ENCODE results near the gene GPR152.

Gene GPR152

GRCh38 chr11:67441731-67442351, 10.7 kb downstream of the GPR152 start:
- no peak for DNase-seq (ENCODE audit: extremely low read depth in 1 of 2, low read depth in 1 of 2)

DNA sequence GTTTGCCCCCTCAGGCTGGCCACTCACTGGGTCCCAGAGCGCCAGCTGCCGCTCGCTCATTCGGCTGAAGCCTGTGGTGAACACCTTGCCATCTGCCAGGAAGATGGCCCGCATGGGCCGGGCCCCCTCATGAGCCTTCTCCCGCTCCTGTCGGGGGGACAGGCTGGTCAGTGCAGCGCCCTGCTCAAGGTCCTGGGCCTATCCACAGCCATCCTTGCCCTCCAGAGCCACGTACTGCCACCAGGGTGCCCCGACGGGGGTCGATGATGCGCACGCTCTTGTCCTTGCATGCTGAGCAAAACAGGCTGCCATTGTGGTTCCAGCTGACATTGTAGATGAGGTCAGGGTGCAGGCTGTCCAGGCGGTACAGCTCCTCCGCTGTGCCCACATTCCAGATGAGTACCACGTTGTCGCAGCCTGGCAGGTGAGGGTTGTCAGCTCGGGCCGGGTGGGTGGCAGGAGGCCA, 11.4 kb downstream of the GPR152 start:
- DNase-seq (ENCODE audit: extremely low read depth in 1 of 2, low read depth in 1 of 2): no peak

GRCh38 chr11:67440229-67441097, 12.1 kb downstream of the GPR152 start:
- DNase-seq (ENCODE audit: extremely low read depth in 1 of 2, low read depth in 1 of 2): no peak

GRCh38 chr11:67439321-67440228, 13.0 kb downstream of the GPR152 start:
- DNase-seq (ENCODE audit: extremely low read depth in 1 of 2, low read depth in 1 of 2): no peak

DNA sequence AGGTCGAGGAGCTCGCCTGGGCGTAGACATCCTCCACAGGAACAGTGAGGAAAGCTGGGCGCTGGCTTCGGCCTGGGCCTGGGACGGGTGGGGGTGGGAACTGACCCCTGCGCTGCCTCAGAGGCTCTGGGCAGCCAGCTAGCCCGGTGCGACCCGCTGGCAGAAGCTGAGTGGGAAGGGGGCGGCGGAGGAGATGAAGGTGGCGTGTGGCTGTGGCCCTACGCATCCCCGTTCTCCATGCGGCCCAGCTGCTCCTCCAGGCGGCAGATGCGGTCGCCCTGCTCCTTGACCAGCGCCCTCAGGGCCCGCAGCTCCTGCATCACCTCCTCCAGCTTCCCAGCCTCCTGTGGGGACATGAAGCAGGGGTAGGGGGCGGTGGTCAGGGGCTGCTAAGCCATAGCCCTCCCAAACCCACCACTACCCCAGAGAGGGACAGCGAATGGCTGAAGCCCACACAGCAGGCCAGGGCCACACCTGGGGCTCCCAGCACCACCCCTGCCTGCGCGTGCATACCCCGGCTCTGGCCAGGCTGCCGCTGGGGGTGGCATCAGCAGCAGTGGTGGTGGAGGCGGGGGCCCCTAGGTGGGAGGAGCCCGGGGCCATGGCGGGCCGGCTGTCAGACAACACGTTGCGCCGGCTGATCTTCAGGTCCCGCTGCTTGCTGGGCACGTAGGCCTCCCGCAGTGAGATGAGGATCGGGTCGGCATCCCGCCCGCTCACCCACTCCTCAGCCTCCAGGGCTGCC, 14.2 kb downstream of the GPR152 start:
- peak in 1 of 2 donors; percentile 83 for DNase-seq (ENCODE audit: extremely low read depth in 1 of 2, low read depth in 1 of 2)

- DNase-seq (ENCODE audit: extremely low read depth in 1 of 2, low read depth in 1 of 2): no peak
These were observed 14.7 kb downstream of the GPR152 start for GRCh38 chr11:67437809-67438157.

DNA sequence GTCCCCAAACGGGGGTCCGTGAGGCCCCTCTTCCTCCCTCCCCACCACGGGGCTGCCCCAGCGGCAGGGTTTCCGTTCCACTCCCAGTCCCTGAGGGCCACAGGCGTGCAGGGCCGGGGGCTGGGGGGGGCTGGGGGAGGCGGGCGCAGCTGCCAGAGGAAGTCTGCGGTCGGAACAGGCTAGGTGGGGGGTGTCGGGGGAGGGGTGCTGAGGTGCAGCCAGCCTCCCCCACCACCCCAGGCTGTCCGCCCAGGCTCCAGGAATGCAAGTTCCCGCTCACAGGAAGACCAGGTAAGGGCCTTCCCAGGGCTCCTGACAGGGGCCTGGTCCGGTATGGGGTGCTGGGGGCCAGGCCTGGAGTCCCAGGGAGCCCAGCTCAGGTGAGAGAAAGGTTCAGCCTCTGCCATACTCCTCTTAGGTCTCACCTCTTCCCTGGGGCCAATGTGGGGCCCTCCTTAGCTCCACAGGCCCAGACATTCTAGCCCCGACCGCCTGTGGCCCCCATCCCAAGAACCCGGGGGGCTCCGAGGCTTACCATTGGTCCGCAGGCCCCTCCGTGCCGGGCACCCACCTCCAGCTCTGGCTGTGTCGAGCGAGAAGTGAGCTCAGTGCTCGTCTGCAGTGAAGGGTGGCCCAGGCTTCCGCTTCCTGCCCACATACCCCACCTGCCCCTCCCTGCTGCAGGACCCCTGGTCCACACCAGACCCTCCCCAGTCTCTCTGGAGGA, 15.3 kb downstream of the GPR152 start, which contains the start of gene PTPRCAP:
Gene PTPRCAP, minus strand, starts transcription at position 601 of the 727 bp plus-strand sequence. Its CDS starts 63 bp downstream, at position 538.
- DNase-seq (ENCODE audit: extremely low read depth in 1 of 2, low read depth in 1 of 2): no peak

DNA sequence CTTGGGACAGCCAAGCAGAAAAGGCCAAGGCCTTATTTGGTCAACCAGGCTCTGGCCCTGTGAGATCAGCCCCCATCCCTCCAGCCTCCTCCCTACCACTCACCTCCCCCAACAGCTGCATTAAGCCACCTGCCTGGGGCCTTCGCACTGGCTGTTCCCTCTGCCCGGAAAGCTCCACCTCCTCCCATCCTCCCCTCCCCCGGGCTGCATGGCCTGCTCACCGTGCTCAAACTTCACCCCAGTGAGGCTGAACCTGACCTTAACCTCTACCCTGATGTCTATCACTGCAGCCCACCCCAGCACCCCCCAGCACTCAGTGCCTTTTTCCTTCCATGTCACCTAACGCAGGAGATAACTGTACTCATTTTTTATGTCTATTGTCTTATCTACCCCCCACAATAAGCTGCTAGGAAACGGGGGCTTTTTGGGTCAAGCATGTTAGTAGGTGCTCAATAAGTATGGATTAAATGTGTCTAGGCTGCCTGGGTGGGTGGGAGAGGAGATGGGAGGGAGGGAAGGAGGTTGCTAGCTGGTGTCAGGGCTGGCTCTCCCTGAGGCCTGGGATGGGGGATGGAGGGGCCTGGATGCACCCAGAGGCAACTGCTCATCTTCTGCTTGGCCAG, 16.0 kb downstream of the GPR152 start:
- DNase-seq (ENCODE audit: extremely low read depth in 1 of 2, low read depth in 1 of 2): peak in 1 of 2 donors; percentile 75

DNA sequence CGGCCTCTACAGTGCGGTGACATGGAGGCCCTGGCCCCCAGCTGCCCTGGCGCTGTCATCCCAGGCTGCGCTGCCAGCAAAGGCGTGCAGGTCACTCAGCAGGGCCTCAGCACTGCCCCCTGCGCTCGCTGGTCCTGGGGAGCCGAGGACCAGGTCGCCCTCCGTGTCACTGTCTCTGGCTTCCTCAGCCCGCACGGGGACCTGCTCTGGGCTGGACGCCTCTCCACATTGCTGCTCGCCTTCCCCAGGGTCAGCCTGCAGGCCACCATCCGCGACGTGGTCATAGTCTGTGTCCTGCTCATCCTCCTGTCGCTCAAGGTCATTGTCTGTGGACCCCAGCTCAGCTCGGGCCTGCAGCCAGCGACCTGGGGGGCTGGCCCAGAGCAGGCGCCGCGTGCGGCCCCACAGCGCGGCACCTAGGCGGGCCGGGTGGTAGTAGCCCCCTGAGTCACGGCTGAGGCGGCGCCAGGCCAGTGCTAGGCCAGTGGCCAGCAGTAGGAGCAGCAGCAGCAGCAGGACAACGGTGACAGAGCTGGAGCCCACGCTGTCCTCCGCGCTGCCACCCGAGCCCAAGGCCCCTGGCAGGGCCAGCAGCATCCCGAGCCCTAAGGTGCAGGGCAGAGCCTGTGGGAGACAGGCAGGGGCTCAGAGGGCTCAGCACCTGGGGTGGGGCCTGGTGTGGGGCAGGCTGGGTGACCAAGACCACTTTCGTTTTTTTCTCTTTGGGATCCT, 16.6 kb downstream of the GPR152 start:
- no peak for DNase-seq (ENCODE audit: extremely low read depth in 1 of 2, low read depth in 1 of 2)

DNA sequence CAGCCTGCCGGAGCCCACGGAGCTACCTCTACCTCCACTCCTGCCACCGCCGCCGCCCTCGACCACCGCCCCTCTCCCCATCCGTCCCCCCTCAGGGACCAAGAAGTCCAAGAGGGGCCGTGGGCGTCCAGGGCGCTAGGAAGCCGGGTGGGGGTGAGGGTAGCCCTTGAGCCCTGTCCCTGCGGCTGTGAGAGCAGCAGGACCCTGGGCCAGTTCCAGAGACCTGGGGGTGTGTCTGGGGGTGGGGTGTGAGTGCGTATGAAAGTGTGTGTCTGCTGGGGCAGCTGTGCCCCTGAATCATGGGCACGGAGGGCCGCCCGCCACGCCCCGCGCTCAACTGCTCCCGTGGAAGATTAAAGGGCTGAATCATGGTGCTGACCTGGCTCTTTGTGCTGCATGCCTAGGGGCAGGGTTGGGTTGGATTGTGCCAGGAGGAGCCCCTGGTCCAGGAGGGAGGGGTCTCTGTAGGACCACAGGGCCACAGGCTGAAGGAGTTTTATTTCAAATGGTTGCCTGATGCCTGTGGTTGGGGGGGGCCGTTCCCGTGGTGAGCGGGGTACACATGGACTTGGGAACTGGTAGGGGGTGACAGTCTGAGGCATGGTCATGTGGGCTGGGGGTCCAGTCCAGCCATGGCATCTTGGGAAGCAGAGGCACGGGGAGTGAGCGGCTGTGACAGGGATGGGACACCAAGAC, 17.4 kb downstream of the GPR152 start:
- no peak for DNase-seq (ENCODE audit: extremely low read depth in 1 of 2, low read depth in 1 of 2)

- DNase-seq (ENCODE audit: extremely low read depth in 1 of 2, low read depth in 1 of 2): no peak
These were observed 18.1 kb downstream of the GPR152 start for GRCh38 chr11:67434395-67434881.

DNA sequence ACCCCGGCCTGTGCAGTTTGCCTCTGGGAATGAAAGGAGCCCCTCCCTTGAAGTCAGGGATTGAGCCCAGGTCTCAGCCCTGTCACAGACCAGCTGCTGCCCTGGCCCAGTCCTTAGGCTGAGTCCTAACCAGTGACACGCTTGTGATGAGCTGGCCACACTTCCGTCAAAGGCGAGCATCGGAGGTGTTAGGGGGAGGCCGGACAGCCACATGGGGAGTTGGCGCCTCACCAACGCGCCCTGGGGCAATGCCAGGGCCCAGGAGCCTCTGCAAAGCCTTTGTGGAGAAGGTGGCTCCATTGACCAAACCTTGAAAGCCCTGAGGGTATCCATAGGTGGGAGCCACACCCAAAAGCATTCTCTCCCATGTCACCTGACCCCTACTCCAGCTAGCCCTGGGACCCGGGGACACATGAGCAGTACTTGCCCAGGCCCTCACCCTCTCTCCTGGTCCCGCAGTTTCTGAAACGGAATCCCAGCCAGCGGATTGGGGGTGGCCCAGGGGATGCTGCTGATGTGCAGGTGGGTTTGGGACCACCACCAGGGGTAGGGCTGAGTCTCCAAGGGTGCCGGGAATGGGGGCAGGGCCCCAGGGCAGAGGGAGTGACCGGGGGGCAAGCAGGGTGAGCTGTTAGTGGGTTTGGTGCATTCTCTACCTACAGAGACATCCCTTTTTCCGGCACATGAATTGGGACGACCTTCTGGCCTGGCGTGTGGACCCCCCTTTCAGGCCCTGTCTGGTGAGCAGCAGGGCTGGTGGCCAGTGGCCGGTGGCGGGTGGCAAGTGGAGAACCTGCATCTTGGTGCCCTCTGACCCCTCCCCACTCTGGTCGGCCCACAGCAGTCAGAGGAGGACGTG, 18.8 kb downstream of the GPR152 start:
- DNase-seq (ENCODE audit: extremely low read depth in 1 of 2, low read depth in 1 of 2): no peak

GRCh38 chr11:67432655-67433349, 19.7 kb downstream of the GPR152 start:
- no peak for DNase-seq (ENCODE audit: extremely low read depth in 1 of 2, low read depth in 1 of 2)

GRCh38 chr11:67431346-67432249, 20.9 kb downstream of the GPR152 start:
- no peak for DNase-seq (ENCODE audit: extremely low read depth in 1 of 2, low read depth in 1 of 2)

DNA sequence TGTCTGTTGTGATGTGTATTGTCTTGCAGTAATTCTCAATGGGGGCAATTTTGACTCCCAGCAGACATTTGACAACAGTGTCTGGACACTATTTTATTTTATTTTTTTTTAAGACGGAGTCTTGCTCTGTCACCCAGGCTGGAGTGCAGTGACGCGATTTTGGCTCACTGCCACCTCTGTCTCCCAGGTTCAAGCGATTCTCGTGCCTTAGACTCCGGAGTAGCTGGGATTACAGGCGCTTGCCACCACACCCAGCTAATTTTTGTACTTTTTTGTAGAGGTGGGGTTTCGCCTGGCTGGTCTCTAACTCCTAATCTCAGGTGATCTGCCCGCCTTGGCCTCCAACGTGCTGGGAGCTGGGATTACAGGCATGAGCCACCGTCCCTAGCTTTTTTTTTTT, 22.8 kb downstream of the GPR152 start:
- no peak for DNase-seq (ENCODE audit: extremely low read depth in 1 of 2, low read depth in 1 of 2)
